Right lobe of liver (tissue), 6 donors: ENCODE data around the gene P2RX5. TPM values are rescaled to one million over a fixed set of nuclear protein-coding genes. Genes with fewer than 3 reads are reported as not detected.

Source experiments
- ATAC-seq, 4 donors: fragments of 200-7000 bp; cut with Tn5 transposase; one replicate each; pipeline ENCODE4 v1.9.1; 2020; ENCODE audit warnings: mild to moderate bottlenecking in 4 of 4, moderate library complexity in 4 of 4
- DNase-seq, 3 donors: peaks; one replicate each; pipeline ENCODE4 v3.0.0-alpha.2; 2020
- H3K27ac ChIP-seq, 3 donors: fragments of 200-600 bp; one replicate each; pipeline ENCODE4 v1.8.0; 2022
- H3K27me3 ChIP-seq, 2 donors: fragments of 200-600 bp; one replicate each; pipeline ENCODE4 v1.8.0; 2022
- H3K36me3 ChIP-seq, 4 donors: fragments of 200-600 bp; sonication (generic) in 1 of 4; one replicate each; pipeline versions ENCODE4 v1.5.1 to v1.8.0; 2017 to 2022; ENCODE audit warnings: control low read depth in 1 of 4
- H3K4me1 ChIP-seq, 4 donors: fragments of 200-600 bp; sonication (generic) in 1 of 4; one replicate each; pipeline versions ENCODE4 v1.5.1 to v1.8.0; 2017 to 2022; ENCODE audit warnings: control low read depth in 1 of 4
- H3K4me3 ChIP-seq, 3 donors: fragments of 200-600 bp; one replicate each; pipeline ENCODE4 v1.8.0; 2022
- H3K9me3 ChIP-seq, 4 donors: fragments of 200-600 bp; sonication (generic) in 1 of 4; one replicate each; pipeline versions ENCODE4 v1.5.1 to v1.8.0; 2017 to 2022; ENCODE audit warnings: control low read depth in 1 of 4
- POLR2A ChIP-seq: fragments of 450-650 bp; IDR thresholded peaks from one replicate; pipeline ENCODE4 v1.6.1; 2017; ENCODE audit warnings: antibody characterized with exemption, mild to moderate bottlenecking
- WGBS: methylation state at CpG from one replicate; pipeline ENCODE4 v1.1.6; 2018; ENCODE audit warnings: low coverage, low lambda C conversion rate; ENCODE audit not compliant: insufficient coverage; ENCODE audit errors: missing lambda C conversion rate; 5-methylcytosine and 5-hydroxymethylcytosine counted together
- intact Hi-C, 2 donors: fragments of 100-400 bp; cut with DNase I; formaldehyde crosslinking; loops; one replicate each; pipeline versions ENCODE4 v1.11.2 to v1.14.1; 2022
- total RNA-seq, 6 experiments: library from RNA; depleted of rRNA in 2 of 6; stranded (reverse); fragments of >200 nt in 2 of 6; fragmentation: NEBNext Ultra II Directional in 3 of 6; extraction: Animal tissue kit (Norgen Biotek cat#: 25700) in 3 of 6; gene quantifications; one replicate each; pipeline versions ENCODE4 v1.1.0 to v1.2.4, GENCODE V29; 2016 to 2023
- TF ChIP-seq, protein P1 (sequence below), 4 donors: fragments of 200-600 bp in 3 of 4; fragments of 450-650 bp in 1 of 4; IDR thresholded peaks; one replicate each; pipeline versions ENCODE4 v1.5.1 to v1.8.0; 2016 to 2022; ENCODE audit warnings: antibody characterized with exemption in 4 of 4, mild to moderate bottlenecking in 2 of 4
- donor health status: DM: no; HTN: yes; CAD: no.
- donor health status: DM: no; HTN: no; CAD: no.
- donor health status: DM: no; HTN: no; CAD: no.
- donor health status: DM: no; HTN: yes; CAD: no.
- donor health status: DM: no; HTN: yes; CAD: no.

Gene P2RX5
- total RNA-seq, 6 experiments from 2014 or later: 0.13 to 1.1 (median 0.40) TPM

DNA sequence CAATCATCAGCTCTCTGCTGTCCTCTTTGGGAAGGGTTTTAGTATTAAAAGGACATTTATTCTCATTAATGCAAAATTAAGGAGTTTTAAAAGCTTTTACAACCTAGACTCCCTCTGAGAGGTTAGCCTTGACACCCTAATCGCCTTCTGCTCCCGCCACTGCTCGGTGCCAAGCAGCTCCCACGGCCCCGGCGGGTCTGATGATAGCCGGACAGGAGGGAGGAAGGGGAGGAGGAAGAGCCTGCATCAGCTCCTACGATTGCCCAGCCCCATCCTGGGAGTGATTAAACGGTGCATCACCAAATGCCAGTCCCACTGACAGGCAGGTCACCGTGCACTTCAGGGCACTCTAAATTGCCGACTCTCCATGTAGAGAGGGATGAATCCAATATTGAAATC lies 68.2 kb downstream of the P2RX5 start:
- no peak overlapping the region for H3K27ac ChIP-seq
- no peaks in the 10 kb centered on the region for H3K4me1 ChIP-seq
- peaks cover 8 to 78% (median 30%) of the 10 kb centered on the region in 4 donors for H3K36me3 ChIP-seq
- H3K4me3 ChIP-seq: no peak overlapping the region
- TF ChIP-seq POLR2A: no peak
- TF ChIP-seq, protein P1, sequence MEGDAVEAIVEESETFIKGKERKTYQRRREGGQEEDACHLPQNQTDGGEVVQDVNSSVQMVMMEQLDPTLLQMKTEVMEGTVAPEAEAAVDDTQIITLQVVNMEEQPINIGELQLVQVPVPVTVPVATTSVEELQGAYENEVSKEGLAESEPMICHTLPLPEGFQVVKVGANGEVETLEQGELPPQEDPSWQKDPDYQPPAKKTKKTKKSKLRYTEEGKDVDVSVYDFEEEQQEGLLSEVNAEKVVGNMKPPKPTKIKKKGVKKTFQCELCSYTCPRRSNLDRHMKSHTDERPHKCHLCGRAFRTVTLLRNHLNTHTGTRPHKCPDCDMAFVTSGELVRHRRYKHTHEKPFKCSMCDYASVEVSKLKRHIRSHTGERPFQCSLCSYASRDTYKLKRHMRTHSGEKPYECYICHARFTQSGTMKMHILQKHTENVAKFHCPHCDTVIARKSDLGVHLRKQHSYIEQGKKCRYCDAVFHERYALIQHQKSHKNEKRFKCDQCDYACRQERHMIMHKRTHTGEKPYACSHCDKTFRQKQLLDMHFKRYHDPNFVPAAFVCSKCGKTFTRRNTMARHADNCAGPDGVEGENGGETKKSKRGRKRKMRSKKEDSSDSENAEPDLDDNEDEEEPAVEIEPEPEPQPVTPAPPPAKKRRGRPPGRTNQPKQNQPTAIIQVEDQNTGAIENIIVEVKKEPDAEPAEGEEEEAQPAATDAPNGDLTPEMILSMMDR (IDR thresholded peaks at IDR 0.05): no peak
- H3K27me3 ChIP-seq: no peaks in the 10 kb centered on the region
- no peak for DNase-seq
- intact Hi-C loops: no loop called here
- no peaks in the 10 kb centered on the region for H3K9me3 ChIP-seq
- no CpG with 5 or more reads among the region's 11 CpGs for WGBS
- ATAC-seq: no peak

DNA sequence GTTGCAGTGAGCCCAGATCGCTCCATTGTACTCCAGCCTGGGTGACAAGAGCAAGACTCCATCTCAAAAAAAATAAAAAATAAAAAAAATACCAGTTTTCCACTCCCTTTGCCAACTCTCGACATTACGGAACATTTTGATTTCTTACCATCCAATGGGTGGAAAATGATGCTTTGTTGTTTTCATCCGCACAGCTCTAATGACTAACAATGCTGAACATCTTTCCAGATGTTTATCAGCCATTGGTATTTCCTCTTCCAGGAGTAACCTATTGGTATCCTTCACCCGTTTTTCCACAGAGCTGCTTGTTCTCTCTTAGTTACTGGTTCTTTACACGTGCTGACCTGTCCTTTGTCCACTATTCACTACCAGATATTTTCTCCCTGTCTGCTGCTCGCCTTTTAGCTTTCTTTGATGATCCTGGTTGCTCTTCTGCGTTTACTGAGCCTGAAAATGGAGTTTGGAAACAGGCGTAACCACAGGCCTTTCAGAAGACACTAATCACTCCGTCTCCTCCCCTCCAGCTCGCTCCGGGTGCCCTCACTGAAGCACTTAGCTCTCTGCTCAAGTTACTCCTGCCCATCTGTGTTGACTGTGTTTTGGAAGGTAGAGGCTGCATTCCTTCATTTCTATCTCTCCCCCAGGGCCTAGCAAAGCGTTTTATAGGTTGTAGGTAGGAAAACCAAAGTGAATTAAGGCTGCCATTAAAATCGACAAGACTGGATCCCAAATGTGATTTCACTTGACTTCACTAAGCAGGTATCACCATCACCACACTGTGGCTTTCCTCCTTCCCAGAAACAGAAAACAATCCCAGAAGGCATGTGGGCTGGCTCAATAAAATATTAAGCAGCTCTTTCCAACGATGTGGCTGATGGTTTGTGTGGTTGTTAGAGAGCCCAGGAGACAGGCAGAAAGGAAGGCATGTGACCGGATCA lies 68.9 kb downstream of the P2RX5 start:
- intact Hi-C loops: no loop called here
- DNase-seq: no peak
- Histone ChIP-seq H3K36me3 (peaks cover 8 to 85% (median 34%) of the 10 kb centered on the region in 4 donors), H3K9me3 (no peaks in the 10 kb centered on the region), H3K27me3 (no peaks in the 10 kb centered on the region), H3K27ac (no peak overlapping the region), H3K4me3 (no peak overlapping the region), H3K4me1 (no peaks in the 10 kb centered on the region)
- TF ChIP-seq, protein P1 (IDR thresholded peaks at IDR 0.05): no peak
- no peak for TF ChIP-seq POLR2A
- 81% methylated on average over 16 of the region's 16 CpGs for WGBS
- no peak for ATAC-seq

Other genes with a start within 250 kb of the P2RX5 start
- gene SPATA22, start 224.3 kb downstream of the P2RX5 start, total RNA-seq: not detected
- gene ASPA, start 220.2 kb downstream of the P2RX5 start, total RNA-seq: 1 to 10 TPM; 1.7 to 6.0 (median 4.2) TPM
- 1 to 10 TPM in 1 of 6 experiments, under 1 TPM in 4, not detected in 1; 0.12 to 2.1 (median 0.37) TPM for gene TRPV3, start 138.3 kb downstream of the P2RX5 start, total RNA-seq
- gene TRPV1, start 86.7 kb downstream of the P2RX5 start, total RNA-seq: 10 to 100 TPM in 1 of 6 experiments, 1 to 10 TPM in 5; 3.1 to 12.0 (median 6.4) TPM
- gene SHPK, start 59.9 kb downstream of the P2RX5 start, total RNA-seq: 10 to 100 TPM; 13.5 to 26.1 (median 22.8) TPM
- gene CTNS, start 59.4 kb downstream of the P2RX5 start, total RNA-seq: 10 to 100 TPM in 2 of 6 experiments, 1 to 10 TPM in 4; 6.7 to 30.3 (median 9.4) TPM
- 10 to 100 TPM in 4 of 6 experiments, 1 to 10 TPM in 2; 8.1 to 60.9 (median 34.7) TPM for gene TAX1BP3, start 27.6 kb downstream of the P2RX5 start, total RNA-seq
- 10 to 100 TPM; 19.7 to 27.7 (median 24.4) TPM for gene EMC6, start 27.3 kb downstream of the P2RX5 start, total RNA-seq
- 1 to 10 TPM in 1 of 6 experiments, under 1 TPM in 4, not detected in 1; 0.07 to 1.1 (median 0.27) TPM for gene HASPIN, start 27.7 kb upstream of the P2RX5 start, total RNA-seq
- 1 to 10 TPM; 5.4 to 7.7 (median 5.8) TPM for gene ITGAE, start 105.0 kb upstream of the P2RX5 start, total RNA-seq
- 10 to 100 TPM in 4 of 6 experiments, 1 to 10 TPM in 2; 8.6 to 15.1 (median 10.5) TPM for gene NCBP3, start 150.1 kb upstream of the P2RX5 start, total RNA-seq
- 1 to 10 TPM in 2 of 6 experiments, under 1 TPM in 4; 0.35 to 1.1 (median 0.47) TPM for gene CAMKK1, start 196.9 kb upstream of the P2RX5 start, total RNA-seq
- gene P2RX1, start 220.3 kb upstream of the P2RX5 start, total RNA-seq: under 1 TPM in 5 of 6 experiments, not detected in 1; 0.50 to 0.78 (median 0.58) TPM